ENCODE data around the gene UNC80. TPM values are rescaled to one million over a fixed set of nuclear protein-coding genes. Genes with fewer than 3 reads are reported as not detected.

UNC80 gene
- total and polyA plus RNA-seq, 2 donors (not counting 1 experiment from before 2014, with no cell fraction given): under 0.01 TPM; not detected in 1

DNA sequence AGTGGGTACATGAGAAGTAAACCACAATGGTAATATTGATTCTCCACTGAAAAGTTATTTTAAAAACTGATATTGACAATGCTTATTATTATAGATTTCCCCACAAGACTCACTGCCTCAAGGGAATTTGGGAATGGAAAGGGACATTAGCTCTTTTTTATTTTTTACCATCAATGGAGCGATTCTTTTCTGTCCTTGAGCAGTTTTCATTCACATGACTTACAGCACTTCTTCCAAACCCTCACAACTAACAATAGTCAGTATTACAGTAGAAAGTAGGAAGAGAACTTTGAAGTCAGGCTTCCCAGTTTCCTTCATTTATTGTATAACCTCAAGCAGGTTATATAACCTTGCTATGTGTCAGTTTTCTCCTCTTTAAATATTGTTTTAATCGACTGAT is 4.3 kb upstream of the UNC80 start:
- TF ChIP-seq, protein P1, sequence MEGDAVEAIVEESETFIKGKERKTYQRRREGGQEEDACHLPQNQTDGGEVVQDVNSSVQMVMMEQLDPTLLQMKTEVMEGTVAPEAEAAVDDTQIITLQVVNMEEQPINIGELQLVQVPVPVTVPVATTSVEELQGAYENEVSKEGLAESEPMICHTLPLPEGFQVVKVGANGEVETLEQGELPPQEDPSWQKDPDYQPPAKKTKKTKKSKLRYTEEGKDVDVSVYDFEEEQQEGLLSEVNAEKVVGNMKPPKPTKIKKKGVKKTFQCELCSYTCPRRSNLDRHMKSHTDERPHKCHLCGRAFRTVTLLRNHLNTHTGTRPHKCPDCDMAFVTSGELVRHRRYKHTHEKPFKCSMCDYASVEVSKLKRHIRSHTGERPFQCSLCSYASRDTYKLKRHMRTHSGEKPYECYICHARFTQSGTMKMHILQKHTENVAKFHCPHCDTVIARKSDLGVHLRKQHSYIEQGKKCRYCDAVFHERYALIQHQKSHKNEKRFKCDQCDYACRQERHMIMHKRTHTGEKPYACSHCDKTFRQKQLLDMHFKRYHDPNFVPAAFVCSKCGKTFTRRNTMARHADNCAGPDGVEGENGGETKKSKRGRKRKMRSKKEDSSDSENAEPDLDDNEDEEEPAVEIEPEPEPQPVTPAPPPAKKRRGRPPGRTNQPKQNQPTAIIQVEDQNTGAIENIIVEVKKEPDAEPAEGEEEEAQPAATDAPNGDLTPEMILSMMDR (conservative IDR thresholded peaks at IDR 0.05 in 1 of 2, IDR thresholded peaks at IDR 0.05 in 1 of 2; ENCODE audit: low read depth in 1 of 2, low read length in 2 of 2): no peak
- no peak for TF ChIP-seq EZH2 (IDR thresholded peaks at IDR 0.05; ENCODE audit: low read length, missing control alignments)
- DNase-seq (ENCODE audit: low read depth in 2 of 2): no peak
- no peak overlapping the region for H3K27ac ChIP-seq (ENCODE audit: insufficient read depth, low read length)
- H3K27me3 ChIP-seq (ENCODE audit: control insufficient read depth, insufficient read depth, low read length): no peaks in the 10 kb centered on the region
- H3K4me3 ChIP-seq (replicated peaks in 1 of 4; ENCODE audit: control extremely low read depth in 1 of 4, insufficient read depth in 1 of 4, low read depth in 3 of 4, low read length in 4 of 4): no peak overlapping the region
- H3K79me2 ChIP-seq (ENCODE audit: control insufficient read depth, insufficient read depth, low read length): no peaks in the 10 kb centered on the region
- no peaks in the 10 kb centered on the region for H3K4me1 ChIP-seq (ENCODE audit: control insufficient read depth, extremely low read depth, insufficient read depth, low read length)
- H3K4me2 ChIP-seq (ENCODE audit: extremely low read depth, insufficient read depth, low read length): no peak overlapping the region
- no peaks in the 10 kb centered on the region for H3K9me3 ChIP-seq (ENCODE audit: control insufficient read depth, insufficient read depth, low read depth, low read length)
- H2AFZ ChIP-seq (ENCODE audit: low read length): no peak overlapping the region
- H4K20me1 ChIP-seq (ENCODE audit: control insufficient read depth, extremely low read depth, insufficient read depth, low read length): no peaks in the 10 kb centered on the region
- no peaks in the 10 kb centered on the region for H3K36me3 ChIP-seq (ENCODE audit: control insufficient read depth, insufficient read depth, low read length)
- H3K9ac ChIP-seq (ENCODE audit: insufficient read depth, low read length): no peak overlapping the region

DNA sequence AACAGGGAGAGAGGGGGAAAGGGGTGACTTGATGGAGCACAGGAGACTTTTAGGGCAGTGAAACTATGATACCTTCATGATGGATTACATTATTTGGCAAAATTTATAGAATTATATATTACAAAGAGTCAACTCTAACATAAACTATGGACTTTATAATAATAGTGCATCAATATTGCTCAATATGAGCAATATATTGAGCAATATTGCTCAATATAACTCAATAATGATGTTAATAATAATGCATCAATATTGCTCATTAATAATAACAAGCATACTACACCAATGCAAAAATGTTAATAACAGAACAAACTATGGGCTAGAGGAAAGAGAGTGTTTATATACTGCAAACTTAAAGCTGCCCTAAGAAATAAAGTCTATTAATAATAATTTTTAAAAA is 3.1 kb upstream of the UNC80 start:
- no peak overlapping the region for H3K4me3 ChIP-seq (replicated peaks in 1 of 4; ENCODE audit: control extremely low read depth in 1 of 4, insufficient read depth in 1 of 4, low read depth in 3 of 4, low read length in 4 of 4)
- H3K4me2 ChIP-seq (ENCODE audit: extremely low read depth, insufficient read depth, low read length): no peak overlapping the region
- H3K27me3 ChIP-seq (ENCODE audit: control insufficient read depth, insufficient read depth, low read length): no peaks in the 10 kb centered on the region
- no peak overlapping the region for H3K27ac ChIP-seq (ENCODE audit: insufficient read depth, low read length)
- no peak overlapping the region for H2AFZ ChIP-seq (ENCODE audit: low read length)
- no peaks in the 10 kb centered on the region for H4K20me1 ChIP-seq (ENCODE audit: control insufficient read depth, extremely low read depth, insufficient read depth, low read length)
- TF ChIP-seq, protein P1 (conservative IDR thresholded peaks at IDR 0.05 in 1 of 2, IDR thresholded peaks at IDR 0.05 in 1 of 2; ENCODE audit: low read depth in 1 of 2, low read length in 2 of 2): no peak
- TF ChIP-seq EZH2 (IDR thresholded peaks at IDR 0.05; ENCODE audit: low read length, missing control alignments): no peak
- no peaks in the 10 kb centered on the region for H3K4me1 ChIP-seq (ENCODE audit: control insufficient read depth, extremely low read depth, insufficient read depth, low read length)
- H3K36me3 ChIP-seq (ENCODE audit: control insufficient read depth, insufficient read depth, low read length): no peaks in the 10 kb centered on the region
- H3K9me3 ChIP-seq (ENCODE audit: control insufficient read depth, insufficient read depth, low read depth, low read length): no peaks in the 10 kb centered on the region
- H3K79me2 ChIP-seq (ENCODE audit: control insufficient read depth, insufficient read depth, low read length): no peaks in the 10 kb centered on the region
- no peak overlapping the region for H3K9ac ChIP-seq (ENCODE audit: insufficient read depth, low read length)
- no peak for DNase-seq (ENCODE audit: low read depth in 2 of 2)

DNA sequence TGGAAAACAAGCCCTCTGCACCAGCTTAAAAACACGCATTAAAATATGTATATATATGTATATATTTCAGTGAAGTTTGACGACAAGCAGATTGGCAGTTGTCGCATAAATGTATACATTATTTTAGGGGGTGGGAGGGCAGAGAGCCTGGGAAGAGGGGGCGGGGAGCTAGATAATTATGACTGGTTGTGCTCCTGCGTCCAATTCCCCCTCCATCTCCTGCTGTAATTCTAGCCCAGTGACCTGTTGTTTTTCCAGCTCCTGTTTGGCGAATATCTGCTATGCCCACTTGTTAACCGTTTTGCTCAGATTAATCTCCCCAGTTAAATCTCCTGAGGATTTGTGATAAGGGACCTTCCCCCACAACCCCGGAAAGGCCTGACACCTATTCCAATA is 656 bp downstream of the UNC80 start:
- Histone ChIP-seq H3K4me1 (ENCODE audit: control insufficient read depth, extremely low read depth, insufficient read depth, low read length) (no peaks in the 10 kb centered on the region), H4K20me1 (ENCODE audit: control insufficient read depth, extremely low read depth, insufficient read depth, low read length) (no peaks in the 10 kb centered on the region), H3K27ac (ENCODE audit: insufficient read depth, low read length) (no peak overlapping the region), H3K9me3 (ENCODE audit: control insufficient read depth, insufficient read depth, low read depth, low read length) (no peaks in the 10 kb centered on the region), H3K4me3 (replicated peaks in 1 of 4; ENCODE audit: control extremely low read depth in 1 of 4, insufficient read depth in 1 of 4, low read depth in 3 of 4, low read length in 4 of 4) (no peak overlapping the region), H3K79me2 (ENCODE audit: control insufficient read depth, insufficient read depth, low read length) (no peaks in the 10 kb centered on the region), H3K27me3 (ENCODE audit: control insufficient read depth, insufficient read depth, low read length) (no peaks in the 10 kb centered on the region), H3K36me3 (ENCODE audit: control insufficient read depth, insufficient read depth, low read length) (no peaks in the 10 kb centered on the region), H3K4me2 (ENCODE audit: extremely low read depth, insufficient read depth, low read length) (no peak overlapping the region), H2AFZ (ENCODE audit: low read length) (no peak overlapping the region), H3K9ac (ENCODE audit: insufficient read depth, low read length) (no peak overlapping the region)
- DNase-seq (ENCODE audit: low read depth in 2 of 2): no peak
- TF ChIP-seq, protein P1 (conservative IDR thresholded peaks at IDR 0.05 in 1 of 2, IDR thresholded peaks at IDR 0.05 in 1 of 2; ENCODE audit: low read depth in 1 of 2, low read length in 2 of 2): no peak
- TF ChIP-seq EZH2 (IDR thresholded peaks at IDR 0.05; ENCODE audit: low read length, missing control alignments): no peak
